Naive B cell (primary cell): ENCODE results near the gene LIMA1. TPM values are rescaled to one million over a fixed set of nuclear protein-coding genes. Genes with fewer than 3 reads are reported as not detected.
"Not testable (repeated sequence)": the region's sequence is repeated elsewhere in the genome, so short reads cannot be mapped to it uniquely, and the experiment has no call there.

Source experiments
- ATAC-seq, 2 donors: fragments of 150-1000 bp; cut with Tn5 transposase; 2 replicates each; pipeline ENCODE4 v1.10.0; 2021; ENCODE audit warnings: low read depth in 2 of 2, mild to moderate bottlenecking in 2 of 2, moderate library complexity in 2 of 2
- DNase-seq: peaks from one replicate; pipeline ENCODE4 v3.0.0; 2022
- H3K27ac Mint-ChIP-seq, 6 donors: one replicate each; pipeline ENCODE4 v1.8.0; 2020 to 2022; ENCODE audit warnings: mild to moderate bottlenecking in 6 of 6, mixed read lengths in 6 of 6, moderate library complexity in 5 of 6, inconsistent platforms in 2 of 6
- H3K27me3 Mint-ChIP-seq, 3 donors: one replicate each; pipeline ENCODE4 v1.8.0; 2021 to 2022; ENCODE audit warnings: mixed read lengths in 3 of 3, mild to moderate bottlenecking in 1 of 3
- H3K36me3 Mint-ChIP-seq, 2 donors: one replicate each; pipeline ENCODE4 v1.8.0; 2020 to 2022; ENCODE audit warnings: mixed read lengths in 2 of 2, inconsistent platforms in 1 of 2, mild to moderate bottlenecking in 1 of 2
- H3K4me1 Mint-ChIP-seq, 3 donors: one replicate each; pipeline ENCODE4 v1.8.0; 2020 to 2022; ENCODE audit warnings: mixed read lengths in 3 of 3, inconsistent platforms in 1 of 3, mild to moderate bottlenecking in 1 of 3, moderate library complexity in 1 of 3
- H3K4me3 Mint-ChIP-seq, 8 donors: one replicate each; pipeline ENCODE4 v1.8.0; 2020 to 2022; ENCODE audit warnings: mild to moderate bottlenecking in 8 of 8, mixed read lengths in 8 of 8, moderate library complexity in 8 of 8, inconsistent platforms in 2 of 8
- H3K9me3 Mint-ChIP-seq, 7 donors: one replicate each; pipeline ENCODE4 v1.8.0; 2020 to 2022; ENCODE audit warnings: mixed read lengths in 7 of 7, mild to moderate bottlenecking in 5 of 7, inconsistent platforms in 2 of 7, moderate library complexity in 1 of 7
- polyA plus RNA-seq, 6 donors: library from polyadenylated mRNA; unstranded; fragments of 300-500 nt; fragmentation: Illumina TruSeq; gene quantifications; one replicate each; pipeline ENCODE4 v1.2.3, GENCODE V29; 2021; ENCODE audit warnings: low read depth in 6 of 6

The LIMA1 gene
- polyA plus RNA-seq, 6 donors from 2014 or later = 0.48 to 2.1 (median 1.5) TPM

GRCh38 chr12:50249464-50250182, 33.7 kb downstream of the LIMA1 start:
- no peak overlapping the region for H3K4me3 Mint-ChIP-seq
- DNase-seq = no peak
- H3K27ac Mint-ChIP-seq = no peak overlapping the region
- no peak for ATAC-seq
- H3K9me3 Mint-ChIP-seq = peaks cover 0 to under 1% (median 0%) of the 10 kb centered on the region in 7 donors
- peaks cover 5 to 18% (median 15%) of the 10 kb centered on the region in 3 donors for H3K4me1 Mint-ChIP-seq
- peaks cover 0 to 6% of the 10 kb centered on the region in 2 donors for H3K36me3 Mint-ChIP-seq
- H3K27me3 Mint-ChIP-seq = peaks cover 0 to 11% (median 5%) of the 10 kb centered on the region in 3 donors

GRCh38 chr12:50248883-50249282, 34.4 kb downstream of the LIMA1 start:
- Mint-ChIP-seq H3K36me3 (peaks cover 0 to 9% of the 10 kb centered on the region in 2 donors), H3K27me3 (peaks cover 0 to 13% (median 9%) of the 10 kb centered on the region in 3 donors), H3K4me1 (peaks cover 2 to 11% (median 8%) of the 10 kb centered on the region in 3 donors), H3K9me3 (peaks cover 0 to 1% (median 0%) of the 10 kb centered on the region in 7 donors), H3K27ac (no peak overlapping the region), H3K4me3 (no peak overlapping the region)
- no peak for ATAC-seq
- no peak for DNase-seq

- ATAC-seq (no peak), DNase-seq (no peak)
- Mint-ChIP-seq H3K27me3 (peaks cover 3 to 13% (median 9%) of the 10 kb centered on the region in 3 donors), H3K27ac (no peak overlapping the region), H3K4me1 (peaks cover 0 to 6% (median 6%) of the 10 kb centered on the region in 3 donors), H3K4me3 (peak overlapping the region in 1 of 8 donors; percentile 0), H3K9me3 (peaks cover 0 to 1% (median 0%) of the 10 kb centered on the region in 7 donors), H3K36me3 (peaks cover 0 to 9% of the 10 kb centered on the region in 2 donors)
Observed at GRCh38 chr12:50248411-50248810, 34.9 kb downstream of the LIMA1 start.

- H3K27ac Mint-ChIP-seq, H3K36me3 Mint-ChIP-seq, H3K4me3 Mint-ChIP-seq, H3K9me3 Mint-ChIP-seq, DNase-seq, ATAC-seq, H3K4me1 Mint-ChIP-seq: not testable (repeated sequence)
- H3K27me3 Mint-ChIP-seq = peaks cover 4 to 13% (median 9%) of the 10 kb centered on the region in 3 donors
Observed at GRCh38 chr12:50247665-50248064, 35.7 kb downstream of the LIMA1 start.

GRCh38 chr12:50246873-50247612, 36.3 kb downstream of the LIMA1 start:
- Mint-ChIP-seq H3K4me3 (no peak overlapping the region), H3K27ac (no peak overlapping the region), H3K9me3 (peaks cover 0 to 1% (median 0%) of the 10 kb centered on the region in 7 donors), H3K36me3 (peaks cover 0 to 9% of the 10 kb centered on the region in 2 donors), H3K27me3 (peaks cover 4 to 13% (median 9%) of the 10 kb centered on the region in 3 donors), H3K4me1 (peaks cover 0 to 4% (median 0%) of the 10 kb centered on the region in 3 donors)
- DNase-seq = no peak
- no peak for ATAC-seq

- ATAC-seq (no peak), DNase-seq (no peak)
- peaks cover 0 to 1% (median 0%) of the 10 kb centered on the region in 7 donors for H3K9me3 Mint-ChIP-seq
- peaks cover 4 to 13% (median 9%) of the 10 kb centered on the region in 3 donors for H3K27me3 Mint-ChIP-seq
- peak overlapping the region in 1 of 6 donors; percentile 13 for H3K27ac Mint-ChIP-seq
- no peak overlapping the region for H3K4me3 Mint-ChIP-seq
- peaks cover 0 to 9% of the 10 kb centered on the region in 2 donors for H3K36me3 Mint-ChIP-seq
- no peaks in the 10 kb centered on the region for H3K4me1 Mint-ChIP-seq
Observed at GRCh38 chr12:50246197-50246865, 37.0 kb downstream of the LIMA1 start.

- Mint-ChIP-seq H3K4me1 (no peaks in the 10 kb centered on the region), H3K27ac (peak overlapping the region in 1 of 6 donors; percentile 8), H3K27me3 (peaks cover 4 to 13% (median 9%) of the 10 kb centered on the region in 3 donors), H3K36me3 (peaks cover 0 to 9% of the 10 kb centered on the region in 2 donors), H3K9me3 (peaks cover 0 to 1% (median 0%) of the 10 kb centered on the region in 7 donors), H3K4me3 (no peak overlapping the region)
- no peak for ATAC-seq
- no peak for DNase-seq
Observed at GRCh38 chr12:50243507-50243906, 39.8 kb downstream of the LIMA1 start.

GRCh38 chr12:50242751-50243191, 40.5 kb downstream of the LIMA1 start:
- ATAC-seq (no peak), DNase-seq (no peak)
- Mint-ChIP-seq H3K4me3 (no peak overlapping the region), H3K9me3 (peaks cover 0 to 1% (median 0%) of the 10 kb centered on the region in 7 donors), H3K4me1 (no peaks in the 10 kb centered on the region), H3K27me3 (peaks cover 4 to 13% (median 9%) of the 10 kb centered on the region in 3 donors), H3K27ac (peak overlapping the region in 1 of 6 donors; percentile 63), H3K36me3 (peaks cover 0 to 9% of the 10 kb centered on the region in 2 donors)

GRCh38 chr12:50241178-50241577, 42.1 kb downstream of the LIMA1 start:
- no peak for ATAC-seq
- H3K4me3 Mint-ChIP-seq = no peak overlapping the region
- H3K27me3 Mint-ChIP-seq = peaks cover 4 to 13% (median 9%) of the 10 kb centered on the region in 3 donors
- peaks cover 0 to 1% (median 0%) of the 10 kb centered on the region in 7 donors for H3K9me3 Mint-ChIP-seq
- no peak for DNase-seq
- no peaks in the 10 kb centered on the region for H3K4me1 Mint-ChIP-seq
- no peak overlapping the region for H3K27ac Mint-ChIP-seq
- peaks cover 0 to 9% of the 10 kb centered on the region in 2 donors for H3K36me3 Mint-ChIP-seq

- peaks cover 0 to 1% (median 0%) of the 10 kb centered on the region in 7 donors for H3K9me3 Mint-ChIP-seq
- no peak overlapping the region for H3K27ac Mint-ChIP-seq
- DNase-seq (no peak), ATAC-seq (no peak)
- no peak overlapping the region for H3K4me3 Mint-ChIP-seq
- H3K36me3 Mint-ChIP-seq = peaks cover 0 to 9% of the 10 kb centered on the region in 2 donors
- H3K27me3 Mint-ChIP-seq = peaks cover 4 to 12% (median 9%) of the 10 kb centered on the region in 3 donors
- no peaks in the 10 kb centered on the region for H3K4me1 Mint-ChIP-seq
Observed at GRCh38 chr12:50240792-50241114, 42.6 kb downstream of the LIMA1 start.

GRCh38 chr12:50240096-50240791, 43.1 kb downstream of the LIMA1 start:
- Mint-ChIP-seq H3K4me1 (no peaks in the 10 kb centered on the region), H3K27ac (no peak overlapping the region), H3K27me3 (peaks cover 4 to 9% (median 8%) of the 10 kb centered on the region in 3 donors), H3K9me3 (peaks cover 0 to 1% (median 0%) of the 10 kb centered on the region in 7 donors), H3K4me3 (no peak overlapping the region), H3K36me3 (peaks cover 0 to 9% of the 10 kb centered on the region in 2 donors)
- no peak for DNase-seq
- no peak for ATAC-seq

- H3K9me3 Mint-ChIP-seq = no peaks in the 10 kb centered on the region
- H3K4me3 Mint-ChIP-seq = no peak overlapping the region
- H3K27me3 Mint-ChIP-seq = peaks cover 0 to 4% (median 2%) of the 10 kb centered on the region in 3 donors
- H3K36me3 Mint-ChIP-seq = peaks cover 0 to under 1% of the 10 kb centered on the region in 2 donors
- DNase-seq (no peak), ATAC-seq (no peak)
- H3K27ac Mint-ChIP-seq = no peak overlapping the region
- H3K4me1 Mint-ChIP-seq = no peaks in the 10 kb centered on the region
Observed at GRCh38 chr12:50239355-50239891, 43.9 kb downstream of the LIMA1 start.
